ENCODE data around the gene TIAM1. TPM values are rescaled to one million over a fixed set of nuclear protein-coding genes. Genes with fewer than 3 reads are reported as not detected.

The TIAM1 gene
- total and polyA plus RNA-seq, 8 donors = 1.1 to 19.8 (median 3.3) TPM

DNA sequence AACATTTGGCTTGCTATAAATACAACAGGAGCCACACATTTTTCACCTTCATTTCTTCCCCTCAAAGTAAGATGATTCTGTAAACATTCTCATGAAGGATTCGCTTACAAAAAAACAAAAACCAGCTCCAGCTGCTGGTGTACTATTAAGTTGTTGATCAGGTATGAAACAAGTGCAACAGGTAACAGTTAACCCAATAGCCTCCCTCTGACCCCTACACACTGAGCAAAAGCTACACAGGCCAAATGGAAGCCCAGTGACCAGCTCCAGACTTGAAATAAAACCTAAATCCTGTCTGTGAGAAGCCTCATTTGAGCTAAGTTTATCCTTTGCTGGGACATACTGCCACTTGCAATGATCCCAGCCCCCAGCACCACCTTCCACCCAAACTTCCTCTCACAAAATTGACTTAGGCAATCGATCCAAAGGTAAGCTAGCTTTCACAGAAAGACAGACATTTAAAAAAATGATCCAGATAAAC lies 991 bp downstream of the TIAM1 start:
- H3K36me3 ChIP-seq = no peaks in the 10 kb centered on the region
- 5 to 50% (median 41%) methylated on average over 2 of the region's 2 CpGs for WGBS, 5 donors
- TF ChIP-seq POLR2A (IDR thresholded peaks at IDR 0.05) = no peak
- TF ChIP-seq, protein P1, sequence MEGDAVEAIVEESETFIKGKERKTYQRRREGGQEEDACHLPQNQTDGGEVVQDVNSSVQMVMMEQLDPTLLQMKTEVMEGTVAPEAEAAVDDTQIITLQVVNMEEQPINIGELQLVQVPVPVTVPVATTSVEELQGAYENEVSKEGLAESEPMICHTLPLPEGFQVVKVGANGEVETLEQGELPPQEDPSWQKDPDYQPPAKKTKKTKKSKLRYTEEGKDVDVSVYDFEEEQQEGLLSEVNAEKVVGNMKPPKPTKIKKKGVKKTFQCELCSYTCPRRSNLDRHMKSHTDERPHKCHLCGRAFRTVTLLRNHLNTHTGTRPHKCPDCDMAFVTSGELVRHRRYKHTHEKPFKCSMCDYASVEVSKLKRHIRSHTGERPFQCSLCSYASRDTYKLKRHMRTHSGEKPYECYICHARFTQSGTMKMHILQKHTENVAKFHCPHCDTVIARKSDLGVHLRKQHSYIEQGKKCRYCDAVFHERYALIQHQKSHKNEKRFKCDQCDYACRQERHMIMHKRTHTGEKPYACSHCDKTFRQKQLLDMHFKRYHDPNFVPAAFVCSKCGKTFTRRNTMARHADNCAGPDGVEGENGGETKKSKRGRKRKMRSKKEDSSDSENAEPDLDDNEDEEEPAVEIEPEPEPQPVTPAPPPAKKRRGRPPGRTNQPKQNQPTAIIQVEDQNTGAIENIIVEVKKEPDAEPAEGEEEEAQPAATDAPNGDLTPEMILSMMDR (IDR thresholded peaks at IDR 0.05) = no peak
- TF ChIP-seq EP300 (IDR thresholded peaks at IDR 0.05) = no peak
- TF ChIP-seq POLR2AphosphoS5 (IDR thresholded peaks at IDR 0.05) = no peak
- H3K27me3 ChIP-seq = peaks cover 0 to 44% (median 15%) of the 10 kb centered on the region in 3 donors
- peak overlapping the region; percentile 35 to 48 (median 40) for H3K4me3 ChIP-seq
- peak overlapping the region in 1 of 5 donors; percentile 55 for H3K27ac ChIP-seq
- peaks cover 0 to 18% (median 8%) of the 10 kb centered on the region in 4 donors for H3K4me1 ChIP-seq
- no peaks in the 10 kb centered on the region for H3K9me3 ChIP-seq
- DNase-seq = no peak
- intact Hi-C loops (cut with DNase I; ENCODE audit: low total_unique reads) = no loop called here

DNA sequence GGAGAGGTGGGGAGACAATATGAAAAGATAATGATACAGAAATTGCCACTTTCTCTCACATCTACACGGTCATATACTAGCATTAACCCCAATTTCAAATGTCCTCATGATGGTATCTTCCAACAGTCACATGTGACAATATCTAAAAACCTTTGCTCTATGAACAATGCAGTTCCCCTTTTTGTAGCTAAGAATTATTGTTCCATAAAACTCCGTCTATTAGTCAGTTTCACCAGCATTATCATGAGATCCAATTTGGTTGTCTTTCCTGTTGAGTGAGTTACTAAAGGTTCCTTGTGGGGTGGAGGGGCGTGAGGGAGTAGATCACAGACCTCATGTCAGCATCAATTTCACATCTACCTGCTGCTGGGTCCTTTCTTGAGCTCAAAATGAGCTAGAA lies 1.7 kb downstream of the TIAM1 start:
- TF ChIP-seq POLR2A (IDR thresholded peaks at IDR 0.05) = no peak
- Histone ChIP-seq H3K27me3 (peaks cover 0 to 50% (median 15%) of the 10 kb centered on the region in 3 donors), H3K4me1 (peaks cover 0 to 18% (median 8%) of the 10 kb centered on the region in 4 donors), H3K4me3 (no peak overlapping the region), H3K27ac (no peak overlapping the region), H3K36me3 (no peaks in the 10 kb centered on the region), H3K9me3 (no peaks in the 10 kb centered on the region)
- intact Hi-C loops (cut with DNase I; ENCODE audit: low total_unique reads) = no loop called here
- DNase-seq = no peak
- 65 to 86% (median 77%) methylated on average over 3 of the region's 3 CpGs for WGBS, 5 donors

DNA sequence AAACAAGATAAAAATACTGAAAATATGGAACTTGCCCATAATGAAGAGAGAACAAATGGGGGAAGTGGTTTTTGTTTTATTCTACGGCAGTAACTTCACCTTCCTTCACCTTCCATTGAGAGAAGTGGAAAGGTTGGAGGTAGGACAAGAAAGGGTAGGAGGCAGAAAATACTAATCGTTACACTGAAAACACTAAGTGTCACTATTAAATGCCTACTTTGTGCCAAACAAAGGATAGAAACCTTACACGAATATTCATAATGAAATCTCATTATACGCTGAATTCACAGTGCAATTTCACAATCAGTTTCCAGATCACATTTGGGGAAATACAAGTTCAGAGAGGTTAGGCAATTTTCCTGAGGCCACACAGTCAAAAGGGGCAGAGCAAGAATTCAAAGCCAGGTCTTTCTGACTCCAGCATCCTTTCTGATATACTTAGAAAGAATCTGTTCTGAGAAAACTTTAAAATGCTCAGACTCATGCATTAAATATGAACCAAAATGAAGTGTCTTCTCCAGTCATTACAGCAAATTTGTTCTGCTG lies 3.0 kb downstream of the TIAM1 start:
- H3K36me3 ChIP-seq = no peaks in the 10 kb centered on the region
- H3K4me1 ChIP-seq = peaks cover 0 to 18% (median 8%) of the 10 kb centered on the region in 4 donors
- no peak for TF ChIP-seq POLR2A (IDR thresholded peaks at IDR 0.05)
- no peak for TF ChIP-seq EP300 (IDR thresholded peaks at IDR 0.05)
- TF ChIP-seq, protein P1 (IDR thresholded peaks at IDR 0.05) = no peak
- no peak for TF ChIP-seq POLR2AphosphoS5 (IDR thresholded peaks at IDR 0.05)
- DNase-seq = no peak
- H3K27me3 ChIP-seq = peaks cover 0 to 50% (median 15%) of the 10 kb centered on the region in 3 donors
- H3K27ac ChIP-seq = no peak overlapping the region
- no peak overlapping the region for H3K4me3 ChIP-seq
- WGBS, 5 donors = 75 to 89% (median 80%) methylated on average over 4 of the region's 4 CpGs
- intact Hi-C loops (cut with DNase I; ENCODE audit: low total_unique reads) = no loop called here
- H3K9me3 ChIP-seq = no peaks in the 10 kb centered on the region

DNA sequence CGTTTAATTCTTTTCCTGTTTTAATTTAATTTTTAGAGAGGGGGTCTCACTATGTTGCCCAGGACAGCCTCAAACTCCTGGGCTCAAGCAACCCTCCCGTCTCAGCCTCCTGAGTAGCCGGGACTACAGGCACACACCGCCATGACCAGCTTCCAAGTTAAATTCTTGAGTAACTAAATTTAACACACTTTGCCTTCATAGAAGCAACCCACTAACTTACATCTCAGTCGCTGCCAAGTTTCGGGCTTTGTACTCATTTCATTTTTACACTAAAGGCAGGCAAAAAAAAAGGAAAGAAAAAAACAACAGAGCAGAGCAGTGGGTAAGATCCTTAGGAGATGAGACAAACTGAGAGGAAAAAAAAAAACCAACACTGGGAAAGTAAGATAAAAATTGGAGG lies 3.5 kb downstream of the TIAM1 start:
- peaks cover 0 to 45% (median 15%) of the 10 kb centered on the region in 3 donors for H3K27me3 ChIP-seq
- H3K36me3 ChIP-seq = no peaks in the 10 kb centered on the region
- no peaks in the 10 kb centered on the region for H3K9me3 ChIP-seq
- intact Hi-C loops (cut with DNase I; ENCODE audit: low total_unique reads) = no loop called here
- no peak overlapping the region for H3K27ac ChIP-seq
- H3K4me1 ChIP-seq = peaks cover 0 to 18% (median 8%) of the 10 kb centered on the region in 4 donors
- no peak overlapping the region for H3K4me3 ChIP-seq
- DNase-seq = no peak
- 80 to 91% (median 89%) methylated on average over 6 of the region's 6 CpGs for WGBS, 5 donors
- TF ChIP-seq, protein P1 (IDR thresholded peaks at IDR 0.05) = no peak
- TF ChIP-seq POLR2AphosphoS5 (IDR thresholded peaks at IDR 0.05) (no peak), POLR2A (IDR thresholded peaks at IDR 0.05) (no peak), EP300 (IDR thresholded peaks at IDR 0.05) (no peak)

DNA sequence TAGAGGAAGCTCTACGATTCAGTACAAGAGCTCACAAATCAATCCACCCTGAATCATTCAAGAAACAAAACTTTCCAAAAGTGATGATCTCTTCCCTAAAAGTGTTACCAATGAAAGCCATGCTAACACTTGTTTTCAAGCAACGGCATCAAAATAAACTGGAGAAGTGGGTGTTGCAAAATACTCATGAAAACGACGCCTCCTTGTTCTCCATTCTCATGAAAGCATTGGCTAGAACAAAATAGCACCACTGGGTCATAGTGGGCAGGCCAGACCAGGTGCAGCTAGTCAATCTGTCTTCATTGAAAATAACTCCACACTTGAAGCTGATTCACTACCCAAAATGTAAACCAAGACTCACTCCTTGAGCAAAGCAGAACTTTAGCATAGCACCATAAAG lies 4.3 kb downstream of the TIAM1 start:
- Histone ChIP-seq H3K9me3 (no peaks in the 10 kb centered on the region), H3K4me1 (peaks cover 0 to 18% (median 8%) of the 10 kb centered on the region in 4 donors), H3K4me3 (no peak overlapping the region), H3K27me3 (peaks cover 0 to 40% (median 15%) of the 10 kb centered on the region in 3 donors), H3K27ac (no peak overlapping the region), H3K36me3 (no peaks in the 10 kb centered on the region)
- WGBS, 5 donors = 82 to 93% (median 90%) methylated on average over 4 of the region's 4 CpGs
- intact Hi-C loops (cut with DNase I; ENCODE audit: low total_unique reads) = no loop called here
- TF ChIP-seq EP300 (IDR thresholded peaks at IDR 0.05) (no peak), POLR2AphosphoS5 (IDR thresholded peaks at IDR 0.05) (no peak), POLR2A (IDR thresholded peaks at IDR 0.05) (no peak)
- TF ChIP-seq, protein P1 (IDR thresholded peaks at IDR 0.05) = no peak
- no peak for DNase-seq

Data from stomach (tissue), 9 donors.